GM12801 (cell line): Measurements from ENCODE around the gene COL27A1.

Experiments
- TF ChIP-seq, protein P1 (sequence below): IDR thresholded peaks from one replicate; pipeline ENCODE4 v1.5.1; 2011; ENCODE audit warnings: control low read depth; ENCODE audit not compliant: insufficient read length; ENCODE audit errors: extremely low read depth

The COL27A1 gene

DNA sequence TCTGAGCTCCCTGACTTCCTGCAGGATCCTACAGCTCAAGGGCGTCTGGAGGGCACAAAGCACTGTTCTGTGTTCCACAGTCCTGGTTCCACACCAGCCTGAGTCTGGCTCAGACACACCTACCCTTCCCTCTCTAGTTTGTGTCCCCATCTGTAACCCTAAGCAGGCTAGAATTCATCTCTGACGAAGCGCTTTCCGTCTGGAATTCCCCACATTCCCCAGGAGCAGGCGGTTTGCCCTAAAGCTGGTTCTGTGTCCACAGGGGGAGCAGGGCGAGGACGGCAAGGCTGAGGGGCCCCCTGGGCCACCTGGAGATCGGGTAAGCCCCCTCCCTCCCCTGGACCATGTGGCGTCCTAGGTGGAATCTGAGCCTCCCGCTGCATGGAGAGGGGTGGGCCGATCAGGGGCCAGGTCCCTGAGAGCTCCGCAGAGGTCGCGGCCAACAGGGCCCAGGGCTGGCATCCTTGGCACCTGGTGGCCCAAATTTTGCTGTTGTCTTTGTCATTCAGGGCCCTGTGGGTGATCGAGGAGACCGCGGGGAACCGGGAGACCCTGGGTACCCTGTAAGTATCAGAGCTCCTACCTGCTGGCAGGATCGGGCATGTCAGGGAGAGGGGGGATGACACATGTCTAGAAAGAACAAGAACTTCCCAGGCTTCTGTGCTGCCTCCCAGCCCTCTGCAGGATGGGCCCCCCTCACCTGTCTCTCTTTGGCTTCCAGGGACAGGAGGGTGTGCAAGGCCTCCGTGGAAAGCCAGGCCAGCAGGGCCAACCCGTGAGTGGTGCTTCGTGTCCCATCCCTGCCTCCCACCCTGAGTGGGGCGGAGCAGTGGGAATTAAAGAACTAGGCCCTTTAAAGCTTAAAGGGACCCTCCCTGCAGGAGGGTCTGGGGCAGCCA lies 133.1 kb downstream of the COL27A1 start:
- TF ChIP-seq, protein P1, sequence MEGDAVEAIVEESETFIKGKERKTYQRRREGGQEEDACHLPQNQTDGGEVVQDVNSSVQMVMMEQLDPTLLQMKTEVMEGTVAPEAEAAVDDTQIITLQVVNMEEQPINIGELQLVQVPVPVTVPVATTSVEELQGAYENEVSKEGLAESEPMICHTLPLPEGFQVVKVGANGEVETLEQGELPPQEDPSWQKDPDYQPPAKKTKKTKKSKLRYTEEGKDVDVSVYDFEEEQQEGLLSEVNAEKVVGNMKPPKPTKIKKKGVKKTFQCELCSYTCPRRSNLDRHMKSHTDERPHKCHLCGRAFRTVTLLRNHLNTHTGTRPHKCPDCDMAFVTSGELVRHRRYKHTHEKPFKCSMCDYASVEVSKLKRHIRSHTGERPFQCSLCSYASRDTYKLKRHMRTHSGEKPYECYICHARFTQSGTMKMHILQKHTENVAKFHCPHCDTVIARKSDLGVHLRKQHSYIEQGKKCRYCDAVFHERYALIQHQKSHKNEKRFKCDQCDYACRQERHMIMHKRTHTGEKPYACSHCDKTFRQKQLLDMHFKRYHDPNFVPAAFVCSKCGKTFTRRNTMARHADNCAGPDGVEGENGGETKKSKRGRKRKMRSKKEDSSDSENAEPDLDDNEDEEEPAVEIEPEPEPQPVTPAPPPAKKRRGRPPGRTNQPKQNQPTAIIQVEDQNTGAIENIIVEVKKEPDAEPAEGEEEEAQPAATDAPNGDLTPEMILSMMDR = no peak

DNA sequence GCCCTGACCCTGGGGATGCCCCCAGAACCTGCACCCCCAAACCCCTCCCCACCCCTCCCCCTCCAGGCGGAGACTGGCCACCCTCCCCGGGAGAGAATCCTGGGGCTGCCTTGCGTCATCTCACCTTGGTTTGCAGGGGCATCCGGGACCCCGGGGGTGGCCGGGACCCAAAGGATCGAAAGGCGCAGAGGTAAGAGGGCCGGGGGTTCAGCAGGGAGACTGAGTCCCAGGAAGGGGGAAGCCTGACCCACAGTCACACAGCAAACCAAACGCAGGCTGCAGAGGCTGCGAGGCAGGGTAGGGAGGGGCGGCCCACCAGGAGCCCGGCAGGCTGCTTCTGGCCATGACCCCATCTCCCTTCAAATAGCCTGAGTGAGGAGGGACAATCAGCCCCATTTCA lies 133.8 kb downstream of the COL27A1 start:
- TF ChIP-seq, protein P1 = no peak

DNA sequence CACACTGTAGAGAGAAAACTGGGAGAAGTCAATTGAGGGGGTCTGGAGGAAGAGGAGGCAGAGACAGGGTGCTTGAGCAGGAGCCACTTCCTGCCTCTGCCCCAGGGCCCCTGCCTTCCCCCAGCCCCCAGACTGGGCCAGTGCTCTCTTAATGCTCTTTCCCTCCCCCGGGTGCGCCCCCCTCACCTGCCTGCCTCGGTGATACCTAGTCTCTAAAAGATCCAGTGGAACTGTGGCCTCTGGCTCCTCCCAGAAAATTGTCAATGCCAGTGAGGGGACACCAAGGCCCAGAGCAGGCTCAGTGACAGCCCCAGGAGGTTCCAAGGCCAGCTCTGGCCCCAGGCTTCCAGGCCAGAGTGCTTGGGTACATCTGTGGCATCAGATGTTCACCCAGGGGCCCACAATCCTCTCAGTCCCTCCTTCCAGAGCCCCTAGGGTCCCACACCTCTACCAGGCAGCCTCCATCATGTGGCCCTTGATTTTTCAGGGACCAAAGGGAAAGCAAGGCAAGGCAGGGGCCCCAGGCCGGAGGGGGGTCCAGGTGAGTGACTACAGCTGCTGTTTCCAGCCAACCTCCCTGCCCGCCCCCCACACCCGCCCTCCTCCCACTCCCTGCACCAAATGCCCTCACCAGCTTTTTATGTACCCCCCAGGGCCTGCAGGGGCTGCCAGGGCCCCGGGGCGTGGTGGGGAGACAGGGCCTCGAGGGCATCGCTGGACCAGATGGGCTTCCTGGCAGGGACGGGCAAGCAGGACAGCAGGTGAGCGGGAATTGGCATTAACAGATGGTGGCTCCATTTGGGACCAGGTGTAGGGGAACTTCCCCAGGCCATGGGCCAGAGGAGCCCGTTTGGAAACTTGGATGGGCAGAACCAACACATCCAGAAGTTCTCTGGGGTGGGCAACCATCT lies 134.5 kb downstream of the COL27A1 start:
- TF ChIP-seq, protein P1 = no peak

DNA sequence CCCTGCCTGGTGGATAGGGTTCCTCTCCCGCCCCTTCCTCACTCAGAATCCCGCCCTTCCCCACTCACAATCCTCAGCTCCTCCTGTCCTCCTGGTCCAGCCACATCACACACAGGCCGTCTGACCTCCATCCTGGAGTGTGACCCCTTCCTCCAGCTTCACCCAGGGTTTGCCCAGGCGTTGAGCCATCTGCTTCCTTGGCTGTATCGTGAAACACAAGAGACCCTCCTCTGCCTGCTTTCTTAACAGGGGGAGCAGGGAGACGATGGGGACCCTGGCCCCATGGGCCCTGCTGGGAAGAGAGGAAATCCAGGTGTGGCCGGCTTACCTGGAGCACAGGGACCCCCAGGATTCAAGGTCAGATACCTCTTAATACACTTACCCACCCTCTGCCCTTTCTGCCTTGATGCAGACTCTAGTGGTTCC lies 135.2 kb downstream of the COL27A1 start:
- TF ChIP-seq, protein P1 = no peak

DNA sequence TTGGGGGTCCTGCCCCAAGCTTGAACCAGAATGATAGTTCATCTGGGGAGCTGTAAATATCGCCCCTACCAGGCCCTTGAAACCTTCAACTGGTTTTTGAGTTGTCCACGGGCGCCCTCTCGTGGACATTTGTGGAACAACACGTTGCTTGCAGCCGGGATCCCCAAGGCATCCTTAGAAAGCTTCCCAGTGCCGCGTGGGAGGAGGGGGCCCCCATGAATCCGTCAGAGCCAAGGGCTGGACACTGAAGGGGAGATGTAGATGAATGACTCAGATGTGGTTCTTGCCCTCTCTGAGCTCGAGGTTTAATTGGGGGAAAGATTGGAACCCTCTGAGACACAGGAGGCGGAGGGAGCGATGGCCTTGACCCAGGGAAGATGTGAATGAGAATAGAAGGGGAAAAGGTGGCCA lies 135.7 kb downstream of the COL27A1 start:
- TF ChIP-seq, protein P1 = no peak

DNA sequence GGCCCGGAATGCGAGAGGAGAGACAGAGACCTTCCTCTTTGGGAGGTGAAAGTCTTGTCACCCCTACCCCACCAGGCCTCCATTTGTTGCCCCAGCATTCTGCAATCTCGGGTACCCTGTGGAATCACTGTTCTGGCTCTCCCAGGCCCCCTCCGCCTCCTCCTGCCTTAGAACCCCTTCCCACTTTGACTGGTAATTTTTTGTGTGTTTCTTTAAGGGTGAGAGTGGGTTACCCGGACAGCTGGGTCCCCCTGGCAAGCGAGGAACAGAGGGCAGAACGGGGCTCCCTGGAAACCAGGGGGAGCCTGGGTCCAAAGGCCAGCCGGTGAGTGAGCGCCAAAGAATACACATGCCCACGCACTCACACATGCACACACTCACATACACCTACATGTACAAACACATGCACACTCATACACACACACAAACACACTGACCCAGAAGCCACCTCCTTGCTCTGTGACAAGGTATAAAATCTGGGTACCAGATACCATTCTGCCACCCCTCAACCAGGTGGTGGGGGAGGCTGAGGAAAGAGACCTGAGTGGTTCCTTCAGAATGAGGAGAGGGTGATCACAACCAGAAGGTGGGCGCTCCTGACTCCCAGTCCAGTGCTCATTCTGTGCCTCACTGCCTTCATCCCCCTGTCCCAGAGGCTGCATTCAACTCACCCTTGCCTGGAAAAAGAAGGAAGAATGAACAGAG lies 136.7 kb downstream of the COL27A1 start:
- TF ChIP-seq, protein P1 = no peak

DNA sequence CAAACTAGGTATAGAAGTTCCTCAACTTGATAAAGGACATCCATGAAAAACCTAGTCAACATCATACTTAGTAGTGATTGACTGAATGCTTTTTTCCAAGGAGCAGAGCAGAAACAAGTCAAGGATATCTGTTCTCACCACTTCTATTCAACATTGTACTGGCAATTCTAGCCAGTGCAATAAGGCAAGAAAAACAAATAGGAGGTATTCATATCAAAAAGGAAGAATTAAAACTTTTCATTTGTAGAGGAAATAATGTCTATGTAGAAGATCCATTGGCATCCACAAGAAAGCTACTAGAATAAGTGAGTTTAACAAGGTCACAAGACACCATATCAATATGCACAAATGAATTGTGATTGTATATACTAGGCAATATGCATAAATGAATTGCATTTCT lies 139.3 kb downstream of the COL27A1 start:
- TF ChIP-seq, protein P1 = no peak
